Effector memory CD8-positive, alpha-beta T cell (primary cell): ENCODE results near the gene CDKN3.

Source experiments
- ATAC-seq: fragments of 150-1000 bp; cut with Tn5 transposase; replicated peaks from 2 replicates; pipeline ENCODE4 v1.10.0; 2021; ENCODE audit warnings: mild to moderate bottlenecking, moderate library complexity
- DNase-seq, 3 experiments: peaks; one replicate each; pipeline ENCODE4 v3.0.0; 2021
- H3K27ac Mint-ChIP-seq, 2 donors: one replicate each; pipeline ENCODE4 v1.8.0; 2022; ENCODE audit warnings: mild to moderate bottlenecking in 2 of 2, mixed read lengths in 2 of 2, moderate library complexity in 2 of 2
- H3K27me3 Mint-ChIP-seq, 2 donors: one replicate each; pipeline ENCODE4 v1.8.0; 2022; ENCODE audit warnings: mixed read lengths in 2 of 2
- H3K36me3 Mint-ChIP-seq: one replicate; pipeline ENCODE4 v1.8.0; 2022; ENCODE audit warnings: mild to moderate bottlenecking, moderate library complexity, mixed read lengths; ENCODE audit not compliant: insufficient read depth
- H3K4me1 Mint-ChIP-seq, 2 donors: one replicate each; pipeline ENCODE4 v1.8.0; 2022; ENCODE audit warnings: low read depth in 2 of 2, mixed read lengths in 2 of 2
- H3K4me3 Mint-ChIP-seq, 2 donors: one replicate each; pipeline ENCODE4 v1.8.0; 2022; ENCODE audit warnings: mild to moderate bottlenecking in 2 of 2, mixed read lengths in 2 of 2, moderate library complexity in 2 of 2
- H3K9me3 Mint-ChIP-seq, 2 donors: one replicate each; pipeline ENCODE4 v1.8.0; 2022; ENCODE audit warnings: mixed read lengths in 2 of 2

The CDKN3 gene

DNA sequence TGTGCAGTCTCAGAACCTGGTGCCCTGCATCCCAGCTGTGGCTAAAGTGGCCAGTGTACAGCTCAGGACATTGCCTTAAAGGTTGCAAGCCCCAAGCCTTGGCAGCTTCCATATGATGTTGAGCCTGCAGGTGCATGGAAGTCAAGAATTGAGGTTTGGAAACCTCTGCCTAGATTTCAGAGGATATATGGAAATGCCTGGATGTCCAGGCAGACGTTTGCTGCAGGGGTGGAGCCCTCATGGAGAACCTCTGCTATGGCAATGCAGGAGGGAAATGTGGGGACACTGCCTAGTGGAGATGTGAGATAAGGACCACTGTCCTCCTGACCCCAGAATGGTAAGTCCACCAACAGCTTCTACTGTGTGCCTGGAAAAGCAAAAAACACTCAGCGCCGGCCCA lies 62.3 kb downstream of the CDKN3 start:
- Mint-ChIP-seq H3K27ac (no peak overlapping the region), H3K9me3 (peaks cover 4 to 10% of the 10 kb centered on the region in 2 donors), H3K4me1 (no peaks in the 10 kb centered on the region), H3K27me3 (no peaks in the 10 kb centered on the region), H3K4me3 (no peak overlapping the region), H3K36me3 (peaks cover 6% of the 10 kb centered on the region)
- no peak for ATAC-seq
- no peak for DNase-seq

DNA sequence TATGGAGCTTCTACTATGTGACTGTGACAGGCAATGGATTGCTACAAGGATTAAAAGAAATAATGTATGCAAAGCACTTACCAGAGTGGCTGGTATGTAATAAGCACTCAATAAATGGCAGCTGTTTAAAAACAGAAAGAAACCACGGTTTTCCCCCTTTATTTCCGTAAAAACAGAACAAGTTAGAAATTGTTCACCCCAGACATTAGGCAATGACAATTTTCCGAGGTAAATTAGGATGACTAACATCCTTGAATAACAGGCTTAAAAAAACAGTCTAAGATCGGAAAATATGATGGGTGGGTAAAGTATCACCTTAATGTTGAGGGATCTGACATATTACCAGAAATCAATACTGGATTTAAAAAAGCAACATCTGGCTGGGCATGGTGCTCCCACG lies 65.2 kb downstream of the CDKN3 start:
- DNase-seq (no peak), ATAC-seq (no peak)
- no peaks in the 10 kb centered on the region for H3K27me3 Mint-ChIP-seq
- H3K4me3 Mint-ChIP-seq: no peak overlapping the region
- peaks cover 4 to 10% of the 10 kb centered on the region in 2 donors for H3K9me3 Mint-ChIP-seq
- peaks cover 3% of the 10 kb centered on the region for H3K36me3 Mint-ChIP-seq
- H3K27ac Mint-ChIP-seq: no peak overlapping the region
- no peaks in the 10 kb centered on the region for H3K4me1 Mint-ChIP-seq

DNA sequence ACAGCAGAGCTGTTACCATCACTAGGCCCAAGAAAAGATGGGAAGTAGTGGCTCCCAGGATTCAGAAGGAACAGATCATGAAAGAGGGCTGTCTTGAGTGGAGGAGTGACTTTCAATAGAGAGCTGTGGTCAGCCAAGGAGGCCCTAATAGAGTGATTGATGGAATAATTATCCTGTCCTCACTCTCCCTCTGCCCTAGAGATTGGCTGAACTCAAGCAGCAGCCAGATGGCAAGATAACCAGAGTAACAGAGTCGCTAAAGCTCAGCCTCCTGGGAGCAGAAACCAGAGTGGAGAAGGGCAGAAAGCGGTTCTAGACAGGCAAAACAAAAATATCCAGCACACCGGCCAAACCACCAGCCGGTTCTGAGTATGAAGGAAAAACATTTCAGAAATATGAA lies 68.8 kb downstream of the CDKN3 start:
- Mint-ChIP-seq H3K4me1 (no peaks in the 10 kb centered on the region), H3K27me3 (no peaks in the 10 kb centered on the region), H3K27ac (no peak overlapping the region), H3K9me3 (peaks cover 8 to 9% of the 10 kb centered on the region in 2 donors), H3K4me3 (no peak overlapping the region), H3K36me3 (no peaks in the 10 kb centered on the region)
- DNase-seq (no peak), ATAC-seq (no peak)

DNA sequence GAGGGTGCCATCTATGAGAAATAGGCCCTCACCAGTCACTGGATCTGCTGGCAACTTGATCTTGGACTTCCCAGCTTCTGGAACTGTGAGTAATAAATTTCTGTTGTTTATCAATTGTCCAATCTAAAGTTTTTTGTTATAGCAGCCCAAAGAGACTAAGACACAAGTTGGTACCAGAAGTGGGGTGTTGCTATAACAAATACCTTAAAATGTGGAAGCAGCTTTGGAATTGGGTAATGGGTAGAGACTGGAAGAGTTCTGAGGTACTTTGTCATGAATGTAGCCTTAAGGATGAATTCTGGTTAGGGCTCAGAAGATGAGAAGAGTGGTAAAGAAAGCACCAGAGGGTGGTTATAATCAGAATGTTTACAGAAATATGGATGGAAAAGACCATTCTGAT lies 70.5 kb downstream of the CDKN3 start:
- no peaks in the 10 kb centered on the region for H3K36me3 Mint-ChIP-seq
- no peak overlapping the region for H3K4me3 Mint-ChIP-seq
- no peak for ATAC-seq
- no peak overlapping the region for H3K27ac Mint-ChIP-seq
- DNase-seq: no peak
- H3K27me3 Mint-ChIP-seq: no peaks in the 10 kb centered on the region
- H3K4me1 Mint-ChIP-seq: no peaks in the 10 kb centered on the region
- peaks cover 8 to 9% of the 10 kb centered on the region in 2 donors for H3K9me3 Mint-ChIP-seq
